SK-N-SH (cell line): Measurements from ENCODE around the gene BMAL1.

ENCODE experiments used
- CTCF ChIP-seq: fragments of 200-600 bp; sonication (generic); IDR thresholded peaks from 2 replicates; pipeline ENCODE4 v1.6.1; 2017; ENCODE audit warnings: antibody characterized with exemption, mild to moderate bottlenecking, moderate library complexity
- EP300 ChIP-seq, 2 experiments: IDR thresholded peaks; 2 replicates each; pipeline versions ENCODE4 v1.4.0 to v1.6.1; 2012; ENCODE audit warnings: borderline replicate concordance in 1 of 2, low read depth in 1 of 2, low read length in 1 of 2
- NFIC ChIP-seq: IDR thresholded peaks from 2 replicates; pipeline ENCODE4 v1.4.0; 2012; ENCODE audit warnings: borderline replicate concordance
- POLR2AphosphoS5 ChIP-seq: IDR thresholded peaks from 2 replicates; pipeline ENCODE4 v1.6.1; 2012; ENCODE audit warnings: low read depth, low read length
- RAD21 ChIP-seq: IDR thresholded peaks from 2 replicates; pipeline ENCODE4 v1.6.1; 2012; ENCODE audit warnings: mild to moderate bottlenecking, low read length
- RFX5 ChIP-seq: IDR thresholded peaks from 2 replicates; pipeline ENCODE4 v1.6.1; 2012; ENCODE audit warnings: mild to moderate bottlenecking, improper control_type of control experiment, low read length
- SIN3A ChIP-seq: IDR thresholded peaks from 2 replicates; pipeline ENCODE4 v1.6.1; 2012; ENCODE audit warnings: low read depth, mild to moderate bottlenecking, low read length, moderate library complexity, borderline replicate concordance
- TCF12 ChIP-seq: IDR thresholded peaks from 2 replicates; pipeline ENCODE4 v1.4.0; 2012
- TF ChIP-seq, protein P1 (sequence below): IDR thresholded peaks from 2 replicates; pipeline ENCODE4 v1.4.0; 2012; ENCODE audit warnings: low read depth

GRCh38 chr11:13249992-13250391 lies 27.6 kb upstream of the BMAL1 start:
- TF ChIP-seq CTCF: peak; percentile 50
- TF ChIP-seq TCF12: no peak
- peak; percentile 56 for TF ChIP-seq RAD21
- no peak for TF ChIP-seq NFIC
- TF ChIP-seq, protein P1, sequence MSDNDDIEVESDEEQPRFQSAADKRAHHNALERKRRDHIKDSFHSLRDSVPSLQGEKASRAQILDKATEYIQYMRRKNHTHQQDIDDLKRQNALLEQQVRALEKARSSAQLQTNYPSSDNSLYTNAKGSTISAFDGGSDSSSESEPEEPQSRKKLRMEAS: no peak
- TF ChIP-seq POLR2AphosphoS5: no peak
- no peak for TF ChIP-seq SIN3A
- no peak for TF ChIP-seq RFX5
- TF ChIP-seq EP300 (IDR thresholded peaks at IDR 0.05; ENCODE audit: borderline replicate concordance in 1 of 2, low read depth in 1 of 2, low read length in 1 of 2): no peak
